Measurements from ENCODE around the gene GPS2.

GRCh38 chr17:7321466-7321865 lies 6.3 kb upstream of the GPS2 start:
- no peak for TF ChIP-seq GATA3 (IDR thresholded peaks at IDR 0.05; ENCODE audit: low read depth, low read length)
- TF ChIP-seq GATA2 (IDR thresholded peaks at IDR 0.05; ENCODE audit: low read depth, low read length) = no peak
